K562 (cell line): ENCODE measurements around the gene C4A. TPM values are rescaled to one million over a fixed set of nuclear protein-coding genes. Genes with fewer than 3 reads are reported as not detected.

Experiments used
- L3MBTL2 ChIP-seq: fragments of 450-650 bp; IDR thresholded peaks from 2 replicates; pipeline ENCODE4 v1.6.1; 2016; ENCODE audit warnings: mild to moderate bottlenecking, moderate library complexity
- LCOR ChIP-seq: sonication (generic); formaldehyde crosslinking; IDR thresholded peaks from 2 replicates; pipeline ENCODE4 v1.8.0; 2022; ENCODE audit warnings: mild to moderate bottlenecking, missing genetic modification reagents
- MAFG ChIP-seq: fragments of 450-650 bp; conservative IDR thresholded peaks from 2 replicates; pipeline ENCODE4 v1.6.1; 2016; ENCODE audit warnings: missing genetic modification characterization, missing compliant biosample characterization
- PHB2 ChIP-seq: fragments of 450-650 bp; IDR thresholded peaks from 2 replicates; pipeline ENCODE4 v1.6.1; 2017; ENCODE audit warnings: low read depth
- RFX1 ChIP-seq: fragments of 450-650 bp; IDR thresholded peaks from 2 replicates; pipeline ENCODE4 v1.6.1; 2016; ENCODE audit warnings: mild to moderate bottlenecking, moderate library complexity
- SIN3A ChIP-seq, 2 experiments: fragments of 150-350 bp in 1 of 2; IDR thresholded peaks; 2 replicates each; pipeline ENCODE4 v1.6.1; 2011 to 2016; ENCODE audit warnings: borderline replicate concordance in 2 of 2, low read depth in 2 of 2, low read length in 2 of 2, mild to moderate bottlenecking in 2 of 2, moderate library complexity in 2 of 2; ENCODE audit not compliant: control insufficient read depth in 1 of 2
- SRF ChIP-seq, 2 experiments: fragments of 250-450, 450-650 bp in 1 of 2; sonication (Bioruptor Pico) in 1 of 2; sonication (generic) in 1 of 2; formaldehyde crosslinking; IDR thresholded peaks; 2 replicates each; pipeline versions ENCODE4 v1.5.0 to v1.5.1; 2020 to 2022; ENCODE audit warnings: mild to moderate bottlenecking in 1 of 2, missing genetic modification reagents in 1 of 2
- ZNF263 ChIP-seq: sonication (generic); formaldehyde crosslinking; IDR thresholded peaks from 2 replicates; pipeline ENCODE4 v1.8.0; 2022; ENCODE audit warnings: mild to moderate bottlenecking, missing genetic modification reagents, borderline replicate concordance
- ZNF354B ChIP-seq: fragments of 250-450 bp; sonication (Bioruptor Pico); IDR thresholded peaks from 2 replicates; pipeline ENCODE4 v1.4.0; 2020
- polyA plus RNA-seq, 8 experiments: library from polyadenylated mRNA; depleted of rRNA in 4 of 8; stranded (reverse) in 5 of 8; unstranded in 3 of 8; fragments of >200 nt; fragmentation: Nextera tagmentation in 2 of 8; fragmentation: Illumina TruSeq in 1 of 8; extraction: Ambion mirVana in 2 of 8; extraction: Trizol in 1 of 8; gene quantifications; 2 replicates each; pipeline versions ENCODE4 v1.2.1 to v1.2.3, GENCODE V29; 2011 to 2014; ENCODE audit warnings: inconsistent platforms in 1 of 8, missing spikeins in 1 of 8
- total RNA-seq, 7 experiments: library from RNA; depleted of rRNA in 6 of 7; stranded (reverse); fragments of >200 nt in 6 of 7; fragmentation: Illumina TruSeq in 2 of 7; extraction: Trizol in 2 of 7; gene quantifications; 2 replicates each; pipeline versions ENCODE4 v1.2.1 to v1.2.3, GENCODE V29; 2011 to 2021; ENCODE audit warnings: low replicate concordance in 1 of 7
- TF ChIP-seq, protein P1 (sequence below): fragments of 200-800 bp; sonication (Bioruptor generic); IDR thresholded peaks from 2 replicates; pipeline ENCODE4 v1.6.1; 2017; ENCODE audit warnings: missing genetic modification characterization, missing compliant biosample characterization
- TF ChIP-seq, protein P2 (sequence below), 2 experiments: fragments of 150-350 bp in 1 of 2; IDR thresholded peaks; 2 replicates each; pipeline ENCODE4 v1.6.1; 2012 to 2016; ENCODE audit warnings: low read depth in 2 of 2, low read length in 2 of 2, mild to moderate bottlenecking in 1 of 2, moderate library complexity in 1 of 2
- TF ChIP-seq, protein P3 (sequence below), 2 experiments: fragments of 450-650 bp; conservative IDR thresholded peaks; 2 replicates each; pipeline ENCODE4 v1.6.1; 2017; ENCODE audit warnings: mild to moderate bottlenecking in 2 of 2, moderate library complexity in 2 of 2
- TF ChIP-seq, protein P4 (sequence below), 2 experiments: fragments of 450-650 bp in 1 of 2; sonication (generic) in 1 of 2; formaldehyde crosslinking; conservative IDR thresholded peaks; 2 replicates each; pipeline versions ENCODE4 v1.4.0 to v1.8.1; 2020 to 2022; ENCODE audit warnings: mild to moderate bottlenecking in 1 of 2, missing genetic modification reagents in 1 of 2
- TF ChIP-seq, protein P5 (sequence below), 2 experiments: IDR thresholded peaks; 2 replicates each; pipeline ENCODE4 v1.6.1; 2011; ENCODE audit warnings: borderline replicate concordance in 1 of 2, control low read depth in 1 of 2, low read depth in 1 of 2, low read length in 1 of 2, mild to moderate bottlenecking in 1 of 2, mixed read lengths in 1 of 2, moderate library complexity in 1 of 2; ENCODE audit not compliant: insufficient read depth in 1 of 2, insufficient read length in 1 of 2, poor library complexity in 1 of 2, severe bottlenecking in 1 of 2; ENCODE audit errors: extremely low read depth in 1 of 2
- TF ChIP-seq, protein P6 (sequence below): IDR thresholded peaks from 2 replicates; pipeline ENCODE4 v1.6.1; 2011; ENCODE audit not compliant: insufficient read length; ENCODE audit errors: extremely low read depth

C4A gene
- total and polyA plus RNA-seq, 9 of the 15 experiments (the other 6 are each of a cell fraction or from before 2014, with no cell fraction given), result 0.27 to 7.6 (median 5.0) TPM

DNA sequence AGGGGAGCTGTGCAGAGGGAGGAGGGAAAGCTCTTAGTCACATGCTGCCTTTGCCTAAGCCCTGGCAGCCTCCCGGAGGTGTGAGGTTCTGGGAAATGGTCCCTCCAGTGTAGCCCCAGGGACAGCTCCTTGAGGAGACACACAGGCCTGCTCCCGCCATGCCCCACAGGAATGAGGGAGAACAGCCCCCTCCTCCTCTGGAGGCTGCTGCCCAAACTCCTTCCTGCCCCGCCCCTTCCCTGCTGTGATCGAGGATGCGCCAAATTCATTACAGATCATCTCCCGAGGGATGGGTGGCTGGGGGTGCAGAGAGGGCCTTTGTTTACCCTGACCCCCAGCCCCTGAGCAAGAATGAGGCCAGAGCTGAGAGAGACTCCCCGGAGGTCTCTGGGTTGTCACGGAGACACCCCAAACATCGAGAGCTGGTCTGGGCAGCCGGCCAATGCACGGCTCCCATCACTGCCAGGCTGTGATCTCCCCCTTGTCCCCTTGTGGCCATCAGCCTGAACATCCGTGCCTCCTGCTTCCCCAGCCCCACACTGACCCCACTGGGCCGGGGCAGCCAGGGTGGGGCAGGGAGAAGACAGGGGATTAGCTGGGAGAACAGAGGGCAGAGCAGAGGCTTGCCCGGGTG is 64.7 kb downstream of the C4A start (continued):
- TF ChIP-seq, protein P1, sequence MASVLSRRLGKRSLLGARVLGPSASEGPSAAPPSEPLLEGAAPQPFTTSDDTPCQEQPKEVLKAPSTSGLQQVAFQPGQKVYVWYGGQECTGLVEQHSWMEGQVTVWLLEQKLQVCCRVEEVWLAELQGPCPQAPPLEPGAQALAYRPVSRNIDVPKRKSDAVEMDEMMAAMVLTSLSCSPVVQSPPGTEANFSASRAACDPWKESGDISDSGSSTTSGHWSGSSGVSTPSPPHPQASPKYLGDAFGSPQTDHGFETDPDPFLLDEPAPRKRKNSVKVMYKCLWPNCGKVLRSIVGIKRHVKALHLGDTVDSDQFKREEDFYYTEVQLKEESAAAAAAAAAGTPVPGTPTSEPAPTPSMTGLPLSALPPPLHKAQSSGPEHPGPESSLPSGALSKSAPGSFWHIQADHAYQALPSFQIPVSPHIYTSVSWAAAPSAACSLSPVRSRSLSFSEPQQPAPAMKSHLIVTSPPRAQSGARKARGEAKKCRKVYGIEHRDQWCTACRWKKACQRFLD (CRISPR knock-in tag), result no peak
- peak; percentile 84 for TF ChIP-seq L3MBTL2
- no peak for TF ChIP-seq SRF (CRISPR knock-in tag; IDR thresholded peaks at IDR 0.05)
- no peak for TF ChIP-seq PHB2
- no peak for TF ChIP-seq SIN3A (IDR thresholded peaks at IDR 0.05; ENCODE audit: borderline replicate concordance in 2 of 2, control insufficient read depth in 1 of 2, low read depth in 2 of 2, low read length in 2 of 2)
- TF ChIP-seq ZNF354B (CRISPR knock-in tag), result no peak
- peak; percentile 59; the same call in 1 of the 2 replicates for TF ChIP-seq ZNF263
- TF ChIP-seq, protein P2, sequence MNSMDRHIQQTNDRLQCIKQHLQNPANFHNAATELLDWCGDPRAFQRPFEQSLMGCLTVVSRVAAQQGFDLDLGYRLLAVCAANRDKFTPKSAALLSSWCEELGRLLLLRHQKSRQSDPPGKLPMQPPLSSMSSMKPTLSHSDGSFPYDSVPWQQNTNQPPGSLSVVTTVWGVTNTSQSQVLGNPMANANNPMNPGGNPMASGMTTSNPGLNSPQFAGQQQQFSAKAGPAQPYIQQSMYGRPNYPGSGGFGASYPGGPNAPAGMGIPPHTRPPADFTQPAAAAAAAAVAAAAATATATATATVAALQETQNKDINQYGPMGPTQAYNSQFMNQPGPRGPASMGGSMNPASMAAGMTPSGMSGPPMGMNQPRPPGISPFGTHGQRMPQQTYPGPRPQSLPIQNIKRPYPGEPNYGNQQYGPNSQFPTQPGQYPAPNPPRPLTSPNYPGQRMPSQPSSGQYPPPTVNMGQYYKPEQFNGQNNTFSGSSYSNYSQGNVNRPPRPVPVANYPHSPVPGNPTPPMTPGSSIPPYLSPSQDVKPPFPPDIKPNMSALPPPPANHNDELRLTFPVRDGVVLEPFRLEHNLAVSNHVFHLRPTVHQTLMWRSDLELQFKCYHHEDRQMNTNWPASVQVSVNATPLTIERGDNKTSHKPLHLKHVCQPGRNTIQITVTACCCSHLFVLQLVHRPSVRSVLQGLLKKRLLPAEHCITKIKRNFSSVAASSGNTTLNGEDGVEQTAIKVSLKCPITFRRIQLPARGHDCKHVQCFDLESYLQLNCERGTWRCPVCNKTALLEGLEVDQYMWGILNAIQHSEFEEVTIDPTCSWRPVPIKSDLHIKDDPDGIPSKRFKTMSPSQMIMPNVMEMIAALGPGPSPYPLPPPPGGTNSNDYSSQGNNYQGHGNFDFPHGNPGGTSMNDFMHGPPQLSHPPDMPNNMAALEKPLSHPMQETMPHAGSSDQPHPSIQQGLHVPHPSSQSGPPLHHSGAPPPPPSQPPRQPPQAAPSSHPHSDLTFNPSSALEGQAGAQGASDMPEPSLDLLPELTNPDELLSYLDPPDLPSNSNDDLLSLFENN (IDR thresholded peaks at IDR 0.05; ENCODE audit: low read depth in 2 of 2, low read length in 2 of 2), result no peak
- TF ChIP-seq, protein P3, sequence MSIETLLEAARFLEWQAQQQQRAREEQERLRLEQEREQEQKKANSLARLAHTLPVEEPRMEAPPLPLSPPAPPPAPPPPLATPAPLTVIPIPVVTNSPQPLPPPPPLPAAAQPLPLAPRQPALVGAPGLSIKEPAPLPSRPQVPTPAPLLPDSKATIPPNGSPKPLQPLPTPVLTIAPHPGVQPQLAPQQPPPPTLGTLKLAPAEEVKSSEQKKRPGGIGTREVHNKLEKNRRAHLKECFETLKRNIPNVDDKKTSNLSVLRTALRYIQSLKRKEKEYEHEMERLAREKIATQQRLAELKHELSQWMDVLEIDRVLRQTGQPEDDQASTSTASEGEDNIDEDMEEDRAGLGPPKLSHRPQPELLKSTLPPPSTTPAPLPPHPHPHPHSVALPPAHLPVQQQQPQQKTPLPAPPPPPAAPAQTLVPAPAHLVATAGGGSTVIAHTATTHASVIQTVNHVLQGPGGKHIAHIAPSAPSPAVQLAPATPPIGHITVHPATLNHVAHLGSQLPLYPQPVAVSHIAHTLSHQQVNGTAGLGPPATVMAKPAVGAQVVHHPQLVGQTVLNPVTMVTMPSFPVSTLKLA (conservative IDR thresholded peaks at IDR 0.05), result peak; percentile 8 to 31; a peak in 1 of 4 replicates
- no peak for TF ChIP-seq MAFG (tag)
- TF ChIP-seq, protein P4, sequence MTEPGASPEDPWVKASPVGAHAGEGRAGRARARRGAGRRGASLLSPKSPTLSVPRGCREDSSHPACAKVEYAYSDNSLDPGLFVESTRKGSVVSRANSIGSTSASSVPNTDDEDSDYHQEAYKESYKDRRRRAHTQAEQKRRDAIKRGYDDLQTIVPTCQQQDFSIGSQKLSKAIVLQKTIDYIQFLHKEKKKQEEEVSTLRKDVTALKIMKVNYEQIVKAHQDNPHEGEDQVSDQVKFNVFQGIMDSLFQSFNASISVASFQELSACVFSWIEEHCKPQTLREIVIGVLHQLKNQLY (CRISPR knock-in tag; conservative IDR thresholded peaks at IDR 0.05), result 0 out of 4 replicates have a peak, but pooled peaks of 1 of the 2 experiments have one; percentile 11
- TF ChIP-seq LCOR, result peak; percentile 70
- TF ChIP-seq, protein P5, sequence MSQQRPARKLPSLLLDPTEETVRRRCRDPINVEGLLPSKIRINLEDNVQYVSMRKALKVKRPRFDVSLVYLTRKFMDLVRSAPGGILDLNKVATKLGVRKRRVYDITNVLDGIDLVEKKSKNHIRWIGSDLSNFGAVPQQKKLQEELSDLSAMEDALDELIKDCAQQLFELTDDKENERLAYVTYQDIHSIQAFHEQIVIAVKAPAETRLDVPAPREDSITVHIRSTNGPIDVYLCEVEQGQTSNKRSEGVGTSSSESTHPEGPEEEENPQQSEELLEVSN (IDR thresholded peaks at IDR 0.05; ENCODE audit: borderline replicate concordance in 1 of 2, extremely low read depth in 1 of 2, insufficient read depth in 1 of 2, insufficient read length in 1 of 2, low read depth in 1 of 2, low read length in 1 of 2, poor library complexity in 1 of 2, severe bottlenecking in 1 of 2), result peak; percentile 47 to 94
- TF ChIP-seq, protein P6, sequence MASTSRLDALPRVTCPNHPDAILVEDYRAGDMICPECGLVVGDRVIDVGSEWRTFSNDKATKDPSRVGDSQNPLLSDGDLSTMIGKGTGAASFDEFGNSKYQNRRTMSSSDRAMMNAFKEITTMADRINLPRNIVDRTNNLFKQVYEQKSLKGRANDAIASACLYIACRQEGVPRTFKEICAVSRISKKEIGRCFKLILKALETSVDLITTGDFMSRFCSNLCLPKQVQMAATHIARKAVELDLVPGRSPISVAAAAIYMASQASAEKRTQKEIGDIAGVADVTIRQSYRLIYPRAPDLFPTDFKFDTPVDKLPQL, result no peak
- TF ChIP-seq RFX1, result peak; percentile 76
